Neural progenitor cell (in vitro differentiated cells): Measurements from ENCODE around the gene CFAP161.

Experiments
- CTCF ChIP-seq: fragments of 200-600 bp; sonication (generic); IDR thresholded peaks from 2 replicates; pipeline ENCODE4 v1.5.1; 2017; ENCODE audit warnings: antibody characterized with exemption, mild to moderate bottlenecking
- EZH2phosphoT487 ChIP-seq: fragments of 200-600 bp; sonication (generic); IDR thresholded peaks from 2 replicates; pipeline ENCODE4 v1.6.1; 2017; ENCODE audit warnings: antibody characterized with exemption

DNA sequence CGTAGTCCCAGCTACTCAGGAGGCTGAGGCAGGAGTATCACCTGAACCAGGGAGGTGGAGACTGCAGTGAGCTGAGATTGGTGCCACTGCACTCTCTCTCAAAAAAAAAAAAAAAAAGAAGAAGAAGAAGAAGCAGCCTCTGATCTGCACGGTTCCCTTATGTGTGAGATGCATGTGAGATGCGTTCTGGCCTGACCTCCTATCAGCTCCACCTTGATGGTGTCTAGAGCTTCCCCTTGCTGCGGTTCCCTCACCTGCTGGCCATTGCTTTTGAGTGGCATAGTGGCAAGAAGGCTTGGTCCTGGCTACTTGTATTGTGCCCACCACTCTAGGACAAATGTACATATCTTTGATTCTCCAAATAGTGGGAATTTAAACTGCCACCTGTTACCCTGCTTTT is 49.4 kb upstream of the CFAP161 start:
- TF ChIP-seq CTCF (no peak), EZH2phosphoT487 (no peak)
